DOHH2 (cell line): ENCODE results near the gene COPS2.

ENCODE experiments used
- H3F3A ChIP-seq: fragments of 200-600 bp; sonication (generic), shearing (Covaris generic); 2 replicates; pipeline ENCODE4 v1.6.0; 2016; ENCODE audit warnings: antibody characterized with exemption, mild to moderate bottlenecking; ENCODE audit not compliant: control insufficient read depth, insufficient read depth
- H3K27ac ChIP-seq: fragments of 200-600 bp; sonication (generic); 2 replicates; pipeline ENCODE4 v1.5.1; 2014; ENCODE audit warnings: low read depth, mild to moderate bottlenecking, low read length, moderate library complexity
- H3K27me3 ChIP-seq: fragments of 200-600 bp; sonication (generic); 2 replicates; pipeline ENCODE4 v1.6.1; 2014; ENCODE audit warnings: mild to moderate bottlenecking, low read length, mixed read lengths; ENCODE audit not compliant: control insufficient read depth
- H3K36me3 ChIP-seq: fragments of 200-600 bp; sonication (generic); 2 replicates; pipeline ENCODE4 v1.6.1; 2014; ENCODE audit warnings: mild to moderate bottlenecking, low read length, moderate library complexity, mixed read lengths; ENCODE audit not compliant: control insufficient read depth
- H3K4me1 ChIP-seq: fragments of 200-600 bp; sonication (generic); 2 replicates; pipeline ENCODE4 v1.6.1; 2014; ENCODE audit warnings: mild to moderate bottlenecking, low read length, mixed read lengths; ENCODE audit not compliant: control insufficient read depth
- H3K4me2 ChIP-seq: fragments of 200-600 bp; sonication (generic); 2 replicates; pipeline ENCODE4 v1.6.0; 2014; ENCODE audit warnings: mild to moderate bottlenecking, low read length, moderate library complexity
- H3K4me3 ChIP-seq: fragments of 200-600 bp; sonication (generic); 2 replicates; pipeline ENCODE4 v1.5.1; 2014; ENCODE audit warnings: mild to moderate bottlenecking, low read length, mixed read lengths
- H3K79me2 ChIP-seq: fragments of 200-600 bp; sonication (generic); 2 replicates; pipeline ENCODE4 v1.6.1; 2014; ENCODE audit warnings: mild to moderate bottlenecking, low read length, mixed read lengths; ENCODE audit not compliant: control insufficient read depth
- H3K9me2 ChIP-seq: fragments of 200-600 bp; sonication (generic); replicated peaks from 2 replicates; pipeline ENCODE4 v1.6.1; 2014; ENCODE audit warnings: mild to moderate bottlenecking, low read length, mixed read lengths; ENCODE audit not compliant: control insufficient read depth
- H3K9me3 ChIP-seq: fragments of 200-600 bp; sonication (generic); 2 replicates; pipeline ENCODE4 v1.6.1; 2014; ENCODE audit warnings: antibody characterized with exemption, low read length, mixed read lengths; ENCODE audit not compliant: control insufficient read depth, insufficient read depth
- H4K20me1 ChIP-seq: fragments of 200-600 bp; sonication (generic); 2 replicates; pipeline ENCODE4 v1.6.0; 2014; ENCODE audit warnings: low read depth, mild to moderate bottlenecking, antibody characterized with exemption, low read length, moderate library complexity; ENCODE audit not compliant: control insufficient read depth, insufficient read depth
- CTCF ChIP-seq: fragments of 200-600 bp; sonication (generic); IDR thresholded peaks from one replicate; pipeline ENCODE4 v1.5.1; 2014; ENCODE audit warnings: antibody characterized with exemption, mild to moderate bottlenecking, low read depth, low read length; ENCODE audit not compliant: poor library complexity, severe bottlenecking
- EZH2phosphoT487 ChIP-seq: fragments of 200-600 bp; sonication (generic); IDR thresholded peaks from 2 replicates; pipeline ENCODE4 v1.6.1; 2017; ENCODE audit warnings: borderline replicate concordance, mild to moderate bottlenecking, antibody characterized with exemption, low read length, moderate library complexity, mixed read lengths

COPS2 gene

GRCh38 chr15:49163678-49164077 is 8.3 kb upstream of the COPS2 start:
- no peaks in the 10 kb centered on the region for H4K20me1 ChIP-seq
- H3F3A ChIP-seq = peaks cover 7% of the 10 kb centered on the region
- H3K4me2 ChIP-seq = no peak overlapping the region
- no peaks in the 10 kb centered on the region for H3K9me3 ChIP-seq
- no peak overlapping the region for H3K4me3 ChIP-seq
- no peak for TF ChIP-seq EZH2phosphoT487
- TF ChIP-seq CTCF = no peak
- H3K27ac ChIP-seq = no peak overlapping the region
- H3K4me1 ChIP-seq = no peaks in the 10 kb centered on the region
- peaks cover 5% of the 10 kb centered on the region; the same call in 1 of the 2 replicates for H3K79me2 ChIP-seq
- H3K36me3 ChIP-seq = no peaks in the 10 kb centered on the region; the same call in 1 of the 2 replicates
- no peaks in the 10 kb centered on the region for H3K9me2 ChIP-seq
- no peaks in the 10 kb centered on the region for H3K27me3 ChIP-seq

- H3K27ac ChIP-seq = peak overlapping the region; percentile 31; the same call in 1 of the 2 replicates
- H3K4me3 ChIP-seq = peak overlapping the region; percentile 98
- peaks cover 70% of the 10 kb centered on the region for H3K79me2 ChIP-seq
- peak overlapping the region; percentile 81 for H3K4me2 ChIP-seq
- no peaks in the 10 kb centered on the region for H3K27me3 ChIP-seq
- no peaks in the 10 kb centered on the region for H3F3A ChIP-seq
- no peaks in the 10 kb centered on the region for H3K9me3 ChIP-seq
- H3K36me3 ChIP-seq = peaks cover 22% of the 10 kb centered on the region
- no peaks in the 10 kb centered on the region for H4K20me1 ChIP-seq
- TF ChIP-seq CTCF = no peak
- peaks cover 23% of the 10 kb centered on the region for H3K4me1 ChIP-seq
- no peaks in the 10 kb centered on the region for H3K9me2 ChIP-seq
Measured at GRCh38 chr15:49155834-49156627, 632 bp upstream of the COPS2 start.

GRCh38 chr15:49154799-49155109 is 645 bp downstream of the COPS2 start:
- H3F3A ChIP-seq = no peaks in the 10 kb centered on the region
- peak overlapping the region; percentile 33 for H3K27ac ChIP-seq
- H3K27me3 ChIP-seq = no peaks in the 10 kb centered on the region
- H3K36me3 ChIP-seq = peaks cover 28% of the 10 kb centered on the region
- H3K79me2 ChIP-seq = peaks cover 80% of the 10 kb centered on the region
- H4K20me1 ChIP-seq = peaks cover 3% of the 10 kb centered on the region; the same call in 1 of the 2 replicates
- peaks cover 26% of the 10 kb centered on the region for H3K4me1 ChIP-seq
- H3K9me3 ChIP-seq = no peaks in the 10 kb centered on the region
- no peaks in the 10 kb centered on the region for H3K9me2 ChIP-seq
- TF ChIP-seq CTCF (no peak), EZH2phosphoT487 (no peak)
- peak overlapping the region; percentile 69 for H3K4me2 ChIP-seq
- peak overlapping the region; percentile 98 for H3K4me3 ChIP-seq
